NB4 (cell line): ENCODE measurements around the gene LRRC31.

ENCODE experiments used
- DNase-seq: peaks from one replicate; pipeline ENCODE4 v3.0.0; 2010; ENCODE audit warnings: low read depth
- H3K4me3 ChIP-seq: one replicate; pipeline ENCODE4 v1.5.1; 2011; ENCODE audit warnings: mild to moderate bottlenecking, low read depth, low read length, moderate library complexity
- CTCF ChIP-seq: IDR thresholded peaks from one replicate; pipeline ENCODE4 v1.5.1; 2012; ENCODE audit warnings: low read depth, low read length
- MYC ChIP-seq: IDR thresholded peaks from 2 replicates; pipeline ENCODE4 v1.6.1; 2011; ENCODE audit warnings: low read depth, low read length
- POLR2A ChIP-seq: IDR thresholded peaks from 2 replicates; pipeline ENCODE4 v1.6.1; 2011; ENCODE audit warnings: mild to moderate bottlenecking; ENCODE audit not compliant: insufficient read length; ENCODE audit errors: extremely low read depth
- TF ChIP-seq, protein P1 (sequence below): IDR thresholded peaks from 2 replicates; pipeline ENCODE4 v1.6.1; 2011; ENCODE audit warnings: low read depth, low read length

The LRRC31 gene

GRCh38 chr3:169813278-169813677 is 56.5 kb downstream of the LRRC31 start:
- peak overlapping the region; percentile 47 for H3K4me3 ChIP-seq
- no peak for TF ChIP-seq MYC
- no peak for TF ChIP-seq POLR2A
- TF ChIP-seq CTCF = no peak
- TF ChIP-seq, protein P1, sequence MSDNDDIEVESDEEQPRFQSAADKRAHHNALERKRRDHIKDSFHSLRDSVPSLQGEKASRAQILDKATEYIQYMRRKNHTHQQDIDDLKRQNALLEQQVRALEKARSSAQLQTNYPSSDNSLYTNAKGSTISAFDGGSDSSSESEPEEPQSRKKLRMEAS = no peak
- peak; percentile 15 for DNase-seq

- TF ChIP-seq POLR2A (peak; percentile 16), CTCF (no peak)
- TF ChIP-seq, protein P1 = peak; percentile 32; the same call in 1 of the 2 replicates
- peak; percentile 83 for DNase-seq
- peak within 1 kb of the TSS; percentile 47 for H3K4me3 ChIP-seq
These were observed 57.2 kb downstream of the LRRC31 start, which contains the start of the genes LRRC34 and LRRIQ4 for GRCh38 chr3:169812332-169813235. Gene LRRC34 (minus strand): TSS chr3:169812904. CDS start chr3:169812548, 356 bp downstream. Gene LRRIQ4 (plus strand): TSS chr3:169812870. CDS start chr3:169821922, 9,052 bp downstream.

GRCh38 chr3:169811631-169812331 is 58.0 kb downstream of the LRRC31 start:
- H3K4me3 ChIP-seq = peak overlapping the region; percentile 47

DNA sequence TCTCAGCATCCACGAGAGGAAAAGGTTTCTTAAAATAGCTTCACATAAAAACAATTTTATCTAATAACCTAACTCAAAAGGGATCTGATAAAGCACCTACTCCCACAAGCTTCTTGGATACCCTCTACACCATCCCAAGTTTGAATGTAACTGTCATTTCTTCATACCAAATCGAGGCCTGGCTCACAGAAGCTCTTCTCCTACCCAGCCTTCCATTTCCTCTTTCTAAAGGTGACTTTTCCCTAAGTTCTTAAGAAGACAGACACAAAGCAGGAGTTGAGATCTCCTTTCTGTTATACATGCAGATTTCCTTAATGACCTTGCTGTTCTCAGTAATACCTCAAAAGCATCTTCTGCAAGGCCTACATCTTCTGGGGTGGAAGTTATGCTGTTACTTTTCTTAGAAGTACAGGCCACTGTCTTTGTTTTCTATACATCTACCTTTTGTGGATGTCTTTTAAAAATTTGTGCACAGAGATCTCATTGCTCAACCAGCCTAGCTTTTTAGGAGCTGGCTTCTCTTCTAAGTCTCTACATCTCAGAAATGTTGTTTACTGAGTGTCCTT is 60.4 kb downstream of the LRRC31 start:
- DNase-seq = peak; percentile 31
- H3K4me3 ChIP-seq = no peak overlapping the region
- TF ChIP-seq MYC (no peak), CTCF (no peak), POLR2A (no peak)
- TF ChIP-seq, protein P1 = no peak

More at GRCh38 chr3:169811631-169812331, 58.0 kb downstream of the LRRC31 start:
- no peak for TF ChIP-seq CTCF
- TF ChIP-seq, protein P1 = no peak
- no peak for TF ChIP-seq POLR2A
- no peak for TF ChIP-seq MYC
- peak; percentile 75 for DNase-seq

- H3K4me3 ChIP-seq = no peak overlapping the region
- DNase-seq = no peak
- TF ChIP-seq, protein P1 = no peak
- no peak for TF ChIP-seq POLR2A
- TF ChIP-seq CTCF = no peak
- no peak for TF ChIP-seq MYC
These were observed 65.1 kb downstream of the LRRC31 start for GRCh38 chr3:169804681-169805080.
